Left lung (tissue), 10 donors: ENCODE results near the gene RASA2. TPM values are rescaled to one million over a fixed set of nuclear protein-coding genes. Genes with fewer than 3 reads are reported as not detected.
"Not testable (repeated sequence)": the region's sequence is repeated elsewhere in the genome, so short reads cannot be mapped to it uniquely, and the experiment has no call there.

ENCODE experiments used
- ATAC-seq: fragments of 200-7000 bp; cut with Tn5 transposase; one replicate; pipeline ENCODE4 v1.9.1; 2020; ENCODE audit warnings: moderate library complexity
- DNase-seq, 4 donors: peaks; one replicate each; pipeline ENCODE4 v3.0.0-alpha.2; 2013 to 2020
- H3K27ac ChIP-seq, 2 donors: fragments of 200-600 bp; sonication (generic) in 1 of 2; one replicate each; pipeline versions ENCODE4 v1.5.0 to v1.8.0; 2020 to 2021
- H3K27me3 ChIP-seq, 2 donors: fragments of 200-600 bp; sonication (generic) in 1 of 2; one replicate each; pipeline versions ENCODE4 v1.5.0 to v1.8.0; 2020 to 2021
- H3K36me3 ChIP-seq, 2 donors: fragments of 200-600 bp; sonication (generic) in 1 of 2; one replicate each; pipeline versions ENCODE4 v1.5.0 to v1.8.0; 2020 to 2021
- H3K4me1 ChIP-seq, 2 donors: fragments of 200-600 bp; one replicate each; pipeline ENCODE4 v1.8.0; 2021
- H3K4me3 ChIP-seq, 2 donors: fragments of 200-600 bp; sonication (generic) in 1 of 2; one replicate each; pipeline versions ENCODE4 v1.5.0 to v1.8.0; 2020 to 2021; ENCODE audit warnings: mild to moderate bottlenecking in 1 of 2
- H3K9me3 ChIP-seq, 2 donors: fragments of 200-600 bp; sonication (generic) in 1 of 2; one replicate each; pipeline versions ENCODE4 v1.5.0 to v1.8.0; 2020 to 2021
- CTCF ChIP-seq, 2 donors: fragments of 200-600 bp; sonication (generic) in 1 of 2; IDR thresholded peaks; one replicate each; pipeline versions ENCODE4 v1.5.0 to v1.8.0; 2021; ENCODE audit warnings: antibody characterized with exemption in 2 of 2
- intact Hi-C, 2 donors: fragments of 100-400 bp; cut with DNase I; formaldehyde crosslinking; loops; one replicate each; pipeline versions ENCODE4 v1.11.2 to v1.14.2; 2022
- polyA plus RNA-seq, 6 donors: library from polyadenylated mRNA; unstranded; fragments of 120-200 nt; gene quantifications; one replicate each; pipeline ENCODE4 v1.2.1, GENCODE V29; 2013; ENCODE audit not compliant: insufficient read length in 6 of 6
- total RNA-seq, 2 donors: library from RNA; stranded (reverse); fragmentation: NEBNext Ultra II Directional; extraction: Animal tissue kit (Norgen Biotek cat#: 25700); gene quantifications; one replicate each; pipeline ENCODE4 v1.2.1, GENCODE V29; 2021
- donor health status: DM: no; HTN: yes; CAD: no.
- donor health status: DM: no; HTN: no; CAD: no.

The RASA2 gene
- total and polyA plus RNA-seq, 8 donors, result 17.2 to 29.3 (median 25.2) TPM

- Histone ChIP-seq H3K4me3 (no peak overlapping the region), H3K27me3 (no peaks in the 10 kb centered on the region), H3K4me1 (peaks cover 0 to 21% of the 10 kb centered on the region in 2 donors), H3K27ac (no peak overlapping the region), H3K9me3 (no peaks in the 10 kb centered on the region), H3K36me3 (no peaks in the 10 kb centered on the region)
- DNase-seq (peak in 1 of 4 donors; percentile 56), ATAC-seq (peak; percentile 91)
- no peak for TF ChIP-seq CTCF (IDR thresholded peaks at IDR 0.05)
- intact Hi-C loops, result no loop called here
Observed at GRCh38 chr3:141477224-141477623, 9.6 kb upstream of the RASA2 start.

- Histone ChIP-seq H3K27ac (peak overlapping the region in 1 of 2 donors; percentile 59), H3K9me3 (no peaks in the 10 kb centered on the region), H3K36me3 (no peaks in the 10 kb centered on the region), H3K4me3 (no peak overlapping the region), H3K27me3 (no peaks in the 10 kb centered on the region), H3K4me1 (peaks cover 0 to 30% of the 10 kb centered on the region in 2 donors)
- ATAC-seq, result no peak
- DNase-seq, result no peak
- TF ChIP-seq CTCF (IDR thresholded peaks at IDR 0.05), result no peak
- intact Hi-C loops, result no loop called here
Observed at GRCh38 chr3:141478139-141478538, 8.7 kb upstream of the RASA2 start.

- H3K4me3 ChIP-seq, H3K36me3 ChIP-seq, ATAC-seq, H3K27me3 ChIP-seq, DNase-seq, H3K9me3 ChIP-seq, intact Hi-C loops: not testable (repeated sequence)
- H3K4me1 ChIP-seq, result peaks cover 0 to 37% of the 10 kb centered on the region in 2 donors
- H3K27ac ChIP-seq, result peak overlapping the region in 1 of 2 donors; percentile 53
Observed at GRCh38 chr3:141478840-141479239, 8.0 kb upstream of the RASA2 start.

- DNase-seq (no peak), ATAC-seq (no peak)
- H3K9me3 ChIP-seq, result no peaks in the 10 kb centered on the region
- no peaks in the 10 kb centered on the region for H3K36me3 ChIP-seq
- H3K27me3 ChIP-seq, result no peaks in the 10 kb centered on the region
- peaks cover 10 to 47% of the 10 kb centered on the region in 2 donors for H3K4me1 ChIP-seq
- H3K27ac ChIP-seq, result peak overlapping the region in 1 of 2 donors; percentile 97
- H3K4me3 ChIP-seq, result no peak overlapping the region
- intact Hi-C loops, result no loop called here
- no peak for TF ChIP-seq CTCF (IDR thresholded peaks at IDR 0.05)
Observed at GRCh38 chr3:141482245-141482922, 4.4 kb upstream of the RASA2 start.

- ATAC-seq (peak; percentile 5), DNase-seq (peak in 1 of 4 donors; percentile 16)
- TF ChIP-seq CTCF (IDR thresholded peaks at IDR 0.05), result no peak
- Histone ChIP-seq H3K27ac (peak overlapping the region; percentile 84 to 97), H3K4me3 (no peak overlapping the region), H3K27me3 (no peaks in the 10 kb centered on the region), H3K9me3 (no peaks in the 10 kb centered on the region), H3K4me1 (peaks cover 10 to 65% of the 10 kb centered on the region in 2 donors), H3K36me3 (no peaks in the 10 kb centered on the region)
- intact Hi-C loops, result no loop called here
Observed at GRCh38 chr3:141484701-141485287, 2.0 kb upstream of the RASA2 start.
